GM23248 (cell line): Measurements from ENCODE around the gene CSRNP3. TPM values are rescaled to one million over a fixed set of nuclear protein-coding genes. Genes with fewer than 3 reads are reported as not detected.

ENCODE experiments used
- DNase-seq: peaks from one replicate; pipeline ENCODE4 v3.0.0-alpha.2; 2015
- H2AFZ ChIP-seq: fragments of 200-600 bp; sonication (generic); 2 replicates; pipeline ENCODE4 v1.6.1; 2016; ENCODE audit warnings: antibody characterized with exemption
- H3F3A ChIP-seq: fragments of 200-600 bp; sonication (generic); 2 replicates; pipeline ENCODE4 v1.6.1; 2016; ENCODE audit warnings: mild to moderate bottlenecking, antibody characterized with exemption, mixed run types; ENCODE audit not compliant: insufficient read depth
- H3K27ac ChIP-seq: fragments of 200-600 bp; sonication (generic); 2 replicates; pipeline ENCODE4 v1.5.1; 2016; ENCODE audit warnings: mild to moderate bottlenecking
- H3K27me3 ChIP-seq: fragments of 200-600 bp; sonication (generic); replicated peaks from 2 replicates; pipeline ENCODE4 v1.6.1; 2016; ENCODE audit warnings: mild to moderate bottlenecking; ENCODE audit not compliant: insufficient read depth
- H3K36me3 ChIP-seq: fragments of 200-600 bp; sonication (generic); 2 replicates; pipeline ENCODE4 v1.6.1; 2016; ENCODE audit warnings: low read depth, mild to moderate bottlenecking
- H3K4me1 ChIP-seq: fragments of 200-600 bp; sonication (generic); 2 replicates; pipeline ENCODE4 v1.6.1; 2016; ENCODE audit warnings: mild to moderate bottlenecking; ENCODE audit not compliant: insufficient read depth
- H3K4me2 ChIP-seq: fragments of 200-600 bp; sonication (generic); one replicate; pipeline ENCODE4 v1.6.1; 2016; ENCODE audit warnings: mild to moderate bottlenecking; ENCODE audit not compliant: unreplicated experiment
- H3K4me3 ChIP-seq: fragments of 200-600 bp; sonication (generic); 2 replicates; pipeline ENCODE4 v1.5.1; 2016; ENCODE audit warnings: mild to moderate bottlenecking
- H3K79me2 ChIP-seq: fragments of 200-600 bp; sonication (generic); 2 replicates; pipeline ENCODE4 v1.6.1; 2016; ENCODE audit warnings: mild to moderate bottlenecking; ENCODE audit not compliant: insufficient read depth
- H3K9ac ChIP-seq: fragments of 200-600 bp; sonication (generic); 2 replicates; pipeline ENCODE4 v1.6.1; 2016; ENCODE audit warnings: mild to moderate bottlenecking
- H3K9me2 ChIP-seq: fragments of 200-600 bp; sonication (generic); 2 replicates; pipeline ENCODE4 v1.6.1; 2016; ENCODE audit warnings: mixed run types, mild to moderate bottlenecking, moderate library complexity; ENCODE audit not compliant: insufficient read depth
- H3K9me3 ChIP-seq: fragments of 200-600 bp; sonication (generic); one replicate; pipeline ENCODE4 v1.6.1; 2017; ENCODE audit warnings: low read depth
- H4K20me1 ChIP-seq: fragments of 200-600 bp; sonication (generic); 2 replicates; pipeline ENCODE4 v1.6.0; 2016; ENCODE audit not compliant: insufficient read depth
- EZH2 ChIP-seq: fragments of 200-600 bp; sonication (generic); IDR thresholded peaks from 2 replicates; pipeline ENCODE4 v1.6.1; 2018; ENCODE audit warnings: antibody characterized with exemption, mild to moderate bottlenecking; ENCODE audit not compliant: insufficient read depth, poor library complexity, severe bottlenecking
- EZH2phosphoT487 ChIP-seq: fragments of 200-600 bp; sonication (generic); IDR thresholded peaks from 2 replicates; pipeline ENCODE4 v1.6.1; 2018; ENCODE audit warnings: antibody characterized with exemption, moderate library complexity, mild to moderate bottlenecking, low read depth; ENCODE audit not compliant: insufficient read depth
- WGBS, 2 experiments: methylation state at CpG; one replicate each; pipeline ENCODE4 v1.1.6; 2015 to 2017; ENCODE audit warnings: low lambda C conversion rate in 2 of 2, low coverage in 1 of 2; ENCODE audit errors: missing lambda C conversion rate in 2 of 2; 5-methylcytosine and 5-hydroxymethylcytosine counted together
- in situ Hi-C: fragments of 300-500 bp; cut with MboI; formaldehyde crosslinking; loops from 2 replicates; pipeline ENCODE4 v1.15.0; 2020
- polyA plus RNA-seq: library from polyadenylated mRNA; unstranded; fragments of >200 nt; fragmentation: Nextera tagmentation; extraction: Ambion mirVana; gene quantifications from 2 replicates; pipeline ENCODE4 v1.2.1, GENCODE V29; 2016
- total RNA-seq: library from RNA; depleted of rRNA; stranded (reverse); fragments of >200 nt; shearing (Covaris generic); gene quantifications from 2 replicates; pipeline ENCODE4 v1.2.3, GENCODE V29; 2014

CSRNP3 gene
- total and polyA plus RNA-seq, 2 experiments from 2014 or later, result 0.43 to 0.73 TPM

DNA sequence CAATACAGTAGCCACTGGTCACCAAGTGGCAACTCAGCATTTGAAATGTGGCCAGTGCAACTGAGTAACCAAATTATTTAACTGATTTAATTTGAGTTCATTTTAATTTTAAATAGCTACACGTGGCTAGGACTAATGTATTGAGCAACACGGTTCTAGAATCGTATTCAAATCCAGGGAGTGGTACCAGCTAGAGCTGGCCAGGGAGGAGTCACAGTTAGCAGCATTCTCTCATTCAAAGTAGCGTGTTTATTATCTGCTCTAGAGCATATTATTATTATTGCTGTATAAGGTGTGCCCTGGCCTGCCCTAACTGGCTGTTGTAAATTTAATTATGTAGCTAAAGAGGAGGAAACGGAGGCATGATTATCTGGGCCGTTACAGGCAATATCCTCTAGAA, 231.6 kb downstream of the CSRNP3 start:
- Histone ChIP-seq H3K79me2 (no peaks in the 10 kb centered on the region), H3K27ac (no peak overlapping the region), H3K27me3 (no peaks in the 10 kb centered on the region; the same call in 1 of the 2 replicates), H2AFZ (no peak overlapping the region), H3K9me2 (no peaks in the 10 kb centered on the region), H3K9me3 (no peaks in the 10 kb centered on the region), H3K4me2 (no peak overlapping the region), H3K36me3 (no peaks in the 10 kb centered on the region), H4K20me1 (no peaks in the 10 kb centered on the region), H3K4me1 (no peaks in the 10 kb centered on the region), H3K4me3 (no peak overlapping the region), H3K9ac (no peak overlapping the region), H3F3A (no peaks in the 10 kb centered on the region)
- no peak for DNase-seq
- in situ Hi-C loops, result no loop called here
- TF ChIP-seq EZH2phosphoT487 (no peak), EZH2 (no peak)
- WGBS, 2 experiments, result 35 to 37% methylated on average over 6 of the region's 6 CpGs

DNA sequence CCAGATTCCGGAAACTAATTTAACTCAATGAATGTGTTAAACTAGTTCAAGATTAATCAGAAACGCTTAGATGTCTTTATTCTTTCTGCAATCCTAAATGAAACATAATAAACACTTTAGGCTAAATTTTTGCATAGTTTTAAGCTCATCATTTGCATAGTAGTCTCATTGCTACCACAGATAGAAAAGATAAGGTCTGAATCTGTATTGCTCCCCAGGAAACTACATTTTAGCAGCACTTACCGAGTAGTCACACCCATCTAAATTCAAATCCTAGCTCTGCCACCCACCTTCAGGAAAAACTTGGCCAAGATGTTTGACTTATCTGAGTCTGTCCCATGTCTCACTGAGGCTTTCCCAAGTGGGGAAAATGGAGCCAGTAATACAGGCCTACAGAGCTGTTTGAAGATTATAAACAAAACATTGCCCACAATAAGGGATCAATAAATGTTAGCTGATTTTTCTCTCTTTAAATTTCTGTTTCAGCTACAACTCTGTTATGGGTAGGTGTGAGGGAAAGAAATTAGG, 237.5 kb downstream of the CSRNP3 start:
- in situ Hi-C loops, result no loop called here
- DNase-seq, result no peak
- TF ChIP-seq EZH2phosphoT487 (no peak), EZH2 (no peak)
- Histone ChIP-seq H3K27ac (no peak overlapping the region), H3K79me2 (no peaks in the 10 kb centered on the region), H3K4me3 (no peak overlapping the region), H3K4me1 (no peaks in the 10 kb centered on the region), H3K9ac (no peak overlapping the region), H3K9me3 (no peaks in the 10 kb centered on the region), H3K36me3 (no peaks in the 10 kb centered on the region), H3K9me2 (no peaks in the 10 kb centered on the region), H2AFZ (no peak overlapping the region), H3F3A (no peaks in the 10 kb centered on the region), H3K27me3 (no peaks in the 10 kb centered on the region), H4K20me1 (no peaks in the 10 kb centered on the region), H3K4me2 (no peak overlapping the region)
- 63 to 70% methylated on average over 3 of the region's 3 CpGs for WGBS, 2 experiments

- no peaks in the 10 kb centered on the region; the same call in 1 of the 2 replicates for H3K9me2 ChIP-seq
- H2AFZ ChIP-seq, result no peak overlapping the region
- H3K27ac ChIP-seq, result no peak overlapping the region
- DNase-seq, result no peak
- H3F3A ChIP-seq, result peaks cover 13% of the 10 kb centered on the region
- H3K4me2 ChIP-seq, result no peak overlapping the region
- TF ChIP-seq EZH2, result no peak
- TF ChIP-seq EZH2phosphoT487, result no peak
- H4K20me1 ChIP-seq, result no peaks in the 10 kb centered on the region
- in situ Hi-C loops, result no loop called here
- H3K9me3 ChIP-seq, result no peaks in the 10 kb centered on the region
- H3K9ac ChIP-seq, result no peak overlapping the region
- H3K79me2 ChIP-seq, result no peaks in the 10 kb centered on the region
- H3K27me3 ChIP-seq, result no peaks in the 10 kb centered on the region
- 23 to 32% methylated on average over 1 of the region's 1 CpG for WGBS, 2 experiments
- H3K4me3 ChIP-seq, result no peak overlapping the region
- H3K36me3 ChIP-seq, result no peaks in the 10 kb centered on the region
- H3K4me1 ChIP-seq, result peaks cover 13% of the 10 kb centered on the region
Observed at GRCh38 chr2:165716091-165716490, 246.6 kb downstream of the CSRNP3 start.

DNA sequence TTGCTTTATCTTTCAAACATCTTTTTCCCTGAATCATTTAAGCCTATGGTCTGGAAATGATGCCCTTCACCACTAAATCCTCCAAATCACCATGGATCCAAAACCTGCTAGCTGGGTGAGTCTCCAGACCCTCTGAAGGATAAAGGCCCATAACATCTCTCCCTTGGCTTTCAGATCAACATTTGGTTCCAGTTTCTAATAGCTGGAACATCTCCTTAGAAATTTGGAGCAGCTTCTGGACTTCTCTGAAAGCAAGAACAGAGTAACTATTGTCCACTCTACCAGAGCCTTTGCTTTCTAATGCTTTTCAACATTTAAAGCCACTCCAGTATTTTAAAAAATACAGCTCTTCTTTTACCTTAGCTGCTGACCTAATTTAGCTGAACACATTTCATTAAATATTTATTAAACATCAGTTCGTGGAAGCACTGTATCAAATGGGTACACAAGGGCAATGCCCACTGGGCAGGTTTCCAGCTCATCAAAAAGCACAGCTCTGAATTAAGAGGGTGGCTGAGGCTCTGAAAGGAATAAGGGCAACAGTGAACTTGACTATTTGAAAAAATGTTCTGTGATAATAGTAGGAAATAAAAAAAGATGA, 249.2 kb downstream of the CSRNP3 start:
- WGBS, 2 experiments, result 80 to 82% methylated on average over 1 of the region's 1 CpG
- DNase-seq, result no peak
- in situ Hi-C loops, result no loop called here
- H3K36me3 ChIP-seq, result no peaks in the 10 kb centered on the region
- no peak overlapping the region for H2AFZ ChIP-seq
- no peaks in the 10 kb centered on the region; the same call in 1 of the 2 replicates for H3K9me2 ChIP-seq
- H3K4me2 ChIP-seq, result no peak overlapping the region
- no peaks in the 10 kb centered on the region for H4K20me1 ChIP-seq
- no peak overlapping the region for H3K9ac ChIP-seq
- H3K79me2 ChIP-seq, result no peaks in the 10 kb centered on the region
- H3K27me3 ChIP-seq, result no peaks in the 10 kb centered on the region
- H3K4me3 ChIP-seq, result no peak overlapping the region
- H3K27ac ChIP-seq, result no peak overlapping the region
- H3K9me3 ChIP-seq, result no peaks in the 10 kb centered on the region
- peaks cover 28% of the 10 kb centered on the region for H3K4me1 ChIP-seq
- peaks cover 16% of the 10 kb centered on the region for H3F3A ChIP-seq
- TF ChIP-seq EZH2phosphoT487, result no peak
- TF ChIP-seq EZH2, result no peak
